GM12872 (cell line): ENCODE measurements around the gene RASAL1.

Source experiments
- TF ChIP-seq, protein P1 (sequence below): IDR thresholded peaks from 3 replicates; pipeline ENCODE4 v1.5.1; 2011; ENCODE audit warnings: low read depth, mild to moderate bottlenecking, low read length, moderate library complexity; ENCODE audit not compliant: insufficient read depth

The RASAL1 gene

GRCh38 chr12:113118142-113118541 lies 17.4 kb downstream of the RASAL1 start:
- TF ChIP-seq, protein P1, sequence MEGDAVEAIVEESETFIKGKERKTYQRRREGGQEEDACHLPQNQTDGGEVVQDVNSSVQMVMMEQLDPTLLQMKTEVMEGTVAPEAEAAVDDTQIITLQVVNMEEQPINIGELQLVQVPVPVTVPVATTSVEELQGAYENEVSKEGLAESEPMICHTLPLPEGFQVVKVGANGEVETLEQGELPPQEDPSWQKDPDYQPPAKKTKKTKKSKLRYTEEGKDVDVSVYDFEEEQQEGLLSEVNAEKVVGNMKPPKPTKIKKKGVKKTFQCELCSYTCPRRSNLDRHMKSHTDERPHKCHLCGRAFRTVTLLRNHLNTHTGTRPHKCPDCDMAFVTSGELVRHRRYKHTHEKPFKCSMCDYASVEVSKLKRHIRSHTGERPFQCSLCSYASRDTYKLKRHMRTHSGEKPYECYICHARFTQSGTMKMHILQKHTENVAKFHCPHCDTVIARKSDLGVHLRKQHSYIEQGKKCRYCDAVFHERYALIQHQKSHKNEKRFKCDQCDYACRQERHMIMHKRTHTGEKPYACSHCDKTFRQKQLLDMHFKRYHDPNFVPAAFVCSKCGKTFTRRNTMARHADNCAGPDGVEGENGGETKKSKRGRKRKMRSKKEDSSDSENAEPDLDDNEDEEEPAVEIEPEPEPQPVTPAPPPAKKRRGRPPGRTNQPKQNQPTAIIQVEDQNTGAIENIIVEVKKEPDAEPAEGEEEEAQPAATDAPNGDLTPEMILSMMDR, result no peak

DNA sequence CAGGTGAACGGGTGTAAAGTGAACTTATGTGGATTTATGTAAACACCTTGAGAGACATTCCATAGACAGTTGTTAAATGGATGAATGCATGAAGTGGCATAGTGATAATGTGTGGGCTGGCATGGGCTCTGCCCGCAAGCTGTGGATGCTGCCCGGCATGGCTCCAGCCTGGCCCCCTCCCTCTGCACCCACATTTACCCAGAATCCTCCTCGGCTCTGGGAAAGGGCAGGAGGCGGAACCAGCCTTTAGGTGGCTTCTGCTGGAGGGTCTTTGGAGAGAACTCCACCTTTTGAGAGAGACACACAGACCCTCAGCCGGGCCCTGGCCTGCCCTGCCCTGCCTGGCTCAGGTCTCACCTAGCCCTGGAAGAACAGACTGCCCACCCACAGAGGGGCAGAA lies 18.7 kb downstream of the RASAL1 start:
- TF ChIP-seq, protein P1, result no peak

GRCh38 chr12:113115455-113116126 lies 20.0 kb downstream of the RASAL1 start:
- TF ChIP-seq, protein P1, result no peak

DNA sequence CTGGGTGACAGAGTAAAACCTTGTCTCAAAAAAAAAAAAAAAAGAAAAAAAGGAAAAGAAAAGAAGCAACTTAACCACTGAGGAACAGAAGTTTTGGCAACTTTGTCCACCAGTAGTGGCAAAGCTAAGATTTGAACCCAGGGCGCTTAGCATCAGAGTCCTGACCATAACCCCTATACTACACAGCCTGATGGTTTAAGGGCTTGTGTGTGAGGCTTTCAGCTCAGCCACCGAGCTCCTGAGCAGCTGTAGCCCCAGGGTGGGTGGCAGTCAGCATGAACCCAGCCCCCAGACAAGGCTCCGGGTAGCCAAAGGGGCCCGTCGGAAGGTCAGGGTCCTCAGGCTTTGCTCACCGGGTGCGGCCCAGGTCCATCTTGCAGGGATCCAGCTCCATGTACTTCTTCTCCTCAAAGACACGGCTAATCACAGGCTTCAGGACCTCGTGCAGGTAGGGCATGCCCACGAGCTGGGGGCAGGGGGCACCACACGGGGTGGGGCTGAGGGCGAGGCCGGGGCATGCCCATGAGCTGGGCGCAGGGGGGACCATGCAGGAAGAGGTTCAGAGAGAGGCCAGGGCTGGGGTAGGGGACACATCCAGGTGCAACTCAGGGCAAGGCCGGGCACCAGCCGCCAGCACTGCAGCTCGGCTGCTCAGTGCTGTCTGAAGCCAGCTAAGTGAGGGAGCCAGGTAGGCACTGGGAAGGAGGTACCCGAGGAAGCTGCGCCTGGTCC lies 20.9 kb downstream of the RASAL1 start:
- TF ChIP-seq, protein P1, result no peak

GRCh38 chr12:113113397-113113796 lies 22.2 kb downstream of the RASAL1 start:
- TF ChIP-seq, protein P1, result no peak

DNA sequence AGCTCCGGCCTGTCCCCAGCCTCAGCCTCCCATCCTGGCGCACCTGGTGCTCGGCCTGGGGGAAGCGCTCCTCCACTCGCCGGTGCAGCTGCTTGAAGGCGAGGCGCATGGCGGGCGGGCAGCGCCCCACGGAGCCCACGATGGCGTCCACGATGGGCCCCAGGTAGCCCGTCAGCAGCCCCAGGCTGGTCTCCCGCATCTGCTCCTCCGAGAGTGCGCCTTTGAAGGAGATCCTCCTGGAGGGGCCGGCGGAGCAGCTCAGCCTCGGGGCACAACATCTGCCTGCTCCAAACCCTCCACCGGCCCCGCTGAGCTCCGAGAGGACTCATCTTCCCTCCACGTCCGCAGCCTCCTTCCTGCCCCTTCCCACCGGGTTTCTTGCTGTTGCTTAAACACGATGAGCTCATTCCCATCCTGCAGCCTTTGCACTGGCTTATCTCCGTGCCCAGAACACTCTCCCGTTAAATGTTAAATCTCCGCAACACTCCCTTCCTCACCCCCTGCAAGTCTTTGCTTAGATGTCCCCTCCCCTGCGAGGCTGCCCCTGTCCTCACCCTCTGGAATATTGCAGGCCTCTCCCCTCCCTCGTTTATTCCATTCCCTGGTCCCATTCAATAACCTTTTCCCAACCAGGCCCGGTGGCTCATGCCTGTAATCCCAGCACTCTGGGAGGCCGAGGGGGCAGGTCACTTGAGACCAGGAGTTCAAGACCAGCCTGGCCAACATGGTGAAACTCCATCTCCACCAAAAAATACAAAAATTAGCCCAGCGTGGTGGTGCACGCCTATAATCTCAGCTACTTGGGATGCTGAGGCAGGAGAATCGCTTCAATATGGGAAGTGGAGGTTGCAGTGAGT lies 23.3 kb downstream of the RASAL1 start:
- TF ChIP-seq, protein P1, result no peak

- TF ChIP-seq, protein P1, result no peak
These were observed 24.3 kb downstream of the RASAL1 start for GRCh38 chr12:113111247-113111646.
